HG02759 (cell line): Measurements from ENCODE around the gene ATF7IP.
"Not testable (repeated sequence)": the region's sequence is repeated elsewhere in the genome, so short reads cannot be mapped to it uniquely, and the experiment has no call there.

Source experiments
- ATAC-seq: cut with Tn5 transposase; IDR thresholded peaks from one replicate; pipeline ENCODE4 v1.9.1; 2021; ENCODE audit warnings: mild to moderate bottlenecking, moderate library complexity; ENCODE audit not compliant: unreplicated experiment

The ATF7IP gene

GRCh38 chr12:14367040-14367661, 1.7 kb downstream of the ATF7IP start:
- ATAC-seq: peak; percentile 43

- no peak for ATAC-seq
Observed at GRCh38 chr12:14369311-14369710, 3.8 kb downstream of the ATF7IP start.

- ATAC-seq: no peak
Observed at GRCh38 chr12:14373217-14373616, 7.7 kb downstream of the ATF7IP start.

- ATAC-seq: no peak
Observed at GRCh38 chr12:14379508-14379907, 14.0 kb downstream of the ATF7IP start.

- ATAC-seq: peak; percentile 96
Observed at GRCh38 chr12:14384783-14385638, 19.5 kb downstream of the ATF7IP start.

- no peak for ATAC-seq
Observed at GRCh38 chr12:14387219-14387871, 21.9 kb downstream of the ATF7IP start.

GRCh38 chr12:14390449-14390848, 25.0 kb downstream of the ATF7IP start:
- ATAC-seq: no peak

- no peak for ATAC-seq
Observed at GRCh38 chr12:14390870-14391530, 25.5 kb downstream of the ATF7IP start.

- ATAC-seq: no peak
Observed at GRCh38 chr12:14393751-14394150, 28.3 kb downstream of the ATF7IP start.

- ATAC-seq: peak; percentile 75
Observed at GRCh38 chr12:14394317-14395073, 29.0 kb downstream of the ATF7IP start.

GRCh38 chr12:14395074-14395778, 29.7 kb downstream of the ATF7IP start:
- peak; percentile 55 for ATAC-seq

GRCh38 chr12:14396071-14396470, 30.6 kb downstream of the ATF7IP start:
- peak; percentile 55 for ATAC-seq

- no peak for ATAC-seq
Observed at GRCh38 chr12:14399871-14400270, 34.4 kb downstream of the ATF7IP start.

GRCh38 chr12:14400599-14400998, 35.1 kb downstream of the ATF7IP start:
- ATAC-seq: no peak

- not testable (repeated sequence) for ATAC-seq
Observed at GRCh38 chr12:14401267-14401666, 35.8 kb downstream of the ATF7IP start.

- ATAC-seq: no peak
Observed at GRCh38 chr12:14402697-14403096, 37.2 kb downstream of the ATF7IP start.

GRCh38 chr12:14403293-14403692, 37.8 kb downstream of the ATF7IP start:
- ATAC-seq: peak; percentile 28

- ATAC-seq: peak; percentile 79
Observed at GRCh38 chr12:14403711-14404196, 38.3 kb downstream of the ATF7IP start.

GRCh38 chr12:14405407-14405806, 39.9 kb downstream of the ATF7IP start:
- ATAC-seq: not testable (repeated sequence)

- ATAC-seq: no peak
Observed at GRCh38 chr12:14408208-14408607, 42.7 kb downstream of the ATF7IP start.
